ENCODE measurements around the gene NOG.

The NOG gene

DNA sequence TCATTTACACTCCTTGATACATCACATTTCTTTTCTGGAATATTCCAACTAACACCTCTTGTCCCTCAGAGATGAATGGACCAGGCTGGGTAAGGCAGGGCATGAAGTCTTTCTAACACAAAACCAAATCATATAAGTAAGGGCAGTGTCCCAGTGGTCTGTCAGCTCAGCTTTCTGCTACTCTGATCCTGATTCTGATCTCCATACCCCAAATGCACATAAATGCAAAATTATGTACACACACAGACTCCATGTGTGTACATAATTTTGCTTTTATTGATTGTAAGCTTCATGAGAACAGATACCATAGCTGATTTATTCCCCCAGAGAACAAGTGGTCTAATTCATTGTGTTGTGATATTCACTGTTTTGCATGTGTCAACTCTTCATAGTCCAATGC is 47.9 kb downstream of the NOG start:
- TF ChIP-seq, protein P1, sequence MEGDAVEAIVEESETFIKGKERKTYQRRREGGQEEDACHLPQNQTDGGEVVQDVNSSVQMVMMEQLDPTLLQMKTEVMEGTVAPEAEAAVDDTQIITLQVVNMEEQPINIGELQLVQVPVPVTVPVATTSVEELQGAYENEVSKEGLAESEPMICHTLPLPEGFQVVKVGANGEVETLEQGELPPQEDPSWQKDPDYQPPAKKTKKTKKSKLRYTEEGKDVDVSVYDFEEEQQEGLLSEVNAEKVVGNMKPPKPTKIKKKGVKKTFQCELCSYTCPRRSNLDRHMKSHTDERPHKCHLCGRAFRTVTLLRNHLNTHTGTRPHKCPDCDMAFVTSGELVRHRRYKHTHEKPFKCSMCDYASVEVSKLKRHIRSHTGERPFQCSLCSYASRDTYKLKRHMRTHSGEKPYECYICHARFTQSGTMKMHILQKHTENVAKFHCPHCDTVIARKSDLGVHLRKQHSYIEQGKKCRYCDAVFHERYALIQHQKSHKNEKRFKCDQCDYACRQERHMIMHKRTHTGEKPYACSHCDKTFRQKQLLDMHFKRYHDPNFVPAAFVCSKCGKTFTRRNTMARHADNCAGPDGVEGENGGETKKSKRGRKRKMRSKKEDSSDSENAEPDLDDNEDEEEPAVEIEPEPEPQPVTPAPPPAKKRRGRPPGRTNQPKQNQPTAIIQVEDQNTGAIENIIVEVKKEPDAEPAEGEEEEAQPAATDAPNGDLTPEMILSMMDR (IDR thresholded peaks at IDR 0.05; ENCODE audit: borderline replicate concordance, insufficient read depth, low read depth, low read length) = no peak
- H3K4me3 ChIP-seq (ENCODE audit: low read depth, low read length) = no peak overlapping the region

GRCh38 chr17:56641894-56642293 is 48.4 kb downstream of the NOG start:
- TF ChIP-seq, protein P1 (IDR thresholded peaks at IDR 0.05; ENCODE audit: borderline replicate concordance, insufficient read depth, low read depth, low read length) = no peak
- H3K4me3 ChIP-seq (ENCODE audit: low read depth, low read length) = no peak overlapping the region

GRCh38 chr17:56642424-56642823 is 48.9 kb downstream of the NOG start:
- TF ChIP-seq, protein P1 (IDR thresholded peaks at IDR 0.05; ENCODE audit: borderline replicate concordance, insufficient read depth, low read depth, low read length) = no peak

More at GRCh38 chr17:56642424-56642823, 48.9 kb downstream of the NOG start:
- H3K4me3 ChIP-seq (ENCODE audit: low read depth, low read length) = no peak overlapping the region

Measured in GM12875 (cell line).